Parathyroid adenoma (tissue), 2 donors: ENCODE measurements around the gene PMPCB.
A peak's percentile ranks its signal among the peaks of the same experiment; 100 is the strongest.
"Not testable (repeated sequence)": the region's sequence is repeated elsewhere in the genome, so short reads cannot be mapped to it uniquely, and the experiment has no call there.

Experiments
- H2AFZ ChIP-seq: fragments of 300-600 bp; sonication (generic); one replicate; pipeline ENCODE4 v1.7.0; 2017; ENCODE audit warnings: antibody characterized with exemption, mild to moderate bottlenecking
- H3K27ac ChIP-seq: fragments of 300-600 bp; sonication (generic); one replicate; pipeline ENCODE4 v1.7.0; 2017
- H3K27me3 ChIP-seq: fragments of 300-600 bp; sonication (generic); one replicate; pipeline ENCODE4 v1.7.0; 2017; ENCODE audit warnings: low read length; ENCODE audit not compliant: control insufficient read depth, insufficient read depth
- H3K36me3 ChIP-seq: fragments of 300-600 bp; sonication (generic); one replicate; pipeline ENCODE4 v1.7.0; 2017; ENCODE audit warnings: low read length; ENCODE audit not compliant: control insufficient read depth, insufficient read depth
- H3K4me1 ChIP-seq: fragments of 300-600 bp; sonication (generic); one replicate; pipeline ENCODE4 v1.7.0; 2017; ENCODE audit warnings: control low read depth
- H3K4me2 ChIP-seq: fragments of 300-600 bp; sonication (generic); one replicate; pipeline ENCODE4 v1.7.0; 2017; ENCODE audit warnings: low read length
- H3K4me3 ChIP-seq: fragments of 300-600 bp; sonication (generic); one replicate; pipeline ENCODE4 v1.7.0; 2017; ENCODE audit warnings: low read depth, low read length
- H3K79me2 ChIP-seq: fragments of 300-600 bp; sonication (generic); one replicate; pipeline ENCODE4 v1.7.0; 2017; ENCODE audit warnings: control low read depth
- H3K9ac ChIP-seq: fragments of 300-600 bp; sonication (generic); one replicate; pipeline ENCODE4 v1.7.0; 2017; ENCODE audit warnings: mild to moderate bottlenecking
- H3K9me3 ChIP-seq: fragments of 300-600 bp; sonication (generic); one replicate; pipeline ENCODE4 v1.7.0; 2017; ENCODE audit warnings: low read length; ENCODE audit not compliant: control insufficient read depth
- CTCF ChIP-seq: fragments of 300-600 bp; sonication (generic); IDR thresholded peaks from one replicate; pipeline ENCODE4 v1.7.0; 2017; ENCODE audit warnings: antibody characterized with exemption, mild to moderate bottlenecking
- donor health status: primary hyperparathyroidism.

Gene PMPCB

GRCh38 chr7:103280803-103281155 lies 16.5 kb upstream of the PMPCB start:
- Histone ChIP-seq H3K4me3 (peak overlapping the region; percentile 68), H3K27ac (peak overlapping the region; percentile 93), H3K9ac (peak overlapping the region; percentile 69), H3K4me2 (peak overlapping the region; percentile 93), H2AFZ (peak overlapping the region; percentile 99)
- H3K4me1 ChIP-seq, H3K36me3 ChIP-seq, H3K79me2 ChIP-seq, H3K27me3 ChIP-seq, H3K9me3 ChIP-seq: not testable (repeated sequence)

- not testable (repeated sequence) for H3K4me3 ChIP-seq, H3K9ac ChIP-seq, H3K27me3 ChIP-seq, H3K79me2 ChIP-seq, H3K27ac ChIP-seq, H3K4me1 ChIP-seq, H3K9me3 ChIP-seq, H3K36me3 ChIP-seq, H3K4me2 ChIP-seq, H2AFZ ChIP-seq
Observed at GRCh38 chr7:103282802-103283427, 14.3 kb upstream of the PMPCB start.

- Histone ChIP-seq H3K36me3 (no peaks in the 10 kb centered on the region), H3K4me3 (no peak overlapping the region), H3K4me1 (peaks cover 4% of the 10 kb centered on the region), H2AFZ (no peak overlapping the region), H3K27me3 (no peaks in the 10 kb centered on the region), H3K27ac (no peak overlapping the region), H3K79me2 (no peaks in the 10 kb centered on the region), H3K9ac (no peak overlapping the region), H3K9me3 (no peaks in the 10 kb centered on the region), H3K4me2 (no peak overlapping the region)
- no peak for TF ChIP-seq CTCF
Observed at GRCh38 chr7:103292122-103292521, 5.1 kb upstream of the PMPCB start.

GRCh38 chr7:103293526-103293925 lies 3.7 kb upstream of the PMPCB start:
- no peak overlapping the region for H2AFZ ChIP-seq
- H3K27ac ChIP-seq, result no peak overlapping the region
- peaks cover 9% of the 10 kb centered on the region for H3K4me1 ChIP-seq
- no peaks in the 10 kb centered on the region for H3K9me3 ChIP-seq
- peaks cover 9% of the 10 kb centered on the region for H3K79me2 ChIP-seq
- H3K4me3 ChIP-seq, result no peak overlapping the region
- H3K4me2 ChIP-seq, result no peak overlapping the region
- no peaks in the 10 kb centered on the region for H3K27me3 ChIP-seq
- no peak overlapping the region for H3K9ac ChIP-seq
- no peak for TF ChIP-seq CTCF
- no peaks in the 10 kb centered on the region for H3K36me3 ChIP-seq

GRCh38 chr7:103297837-103298179 lies 573 bp downstream of the PMPCB start:
- H3K79me2 ChIP-seq, result peaks cover 23% of the 10 kb centered on the region
- H2AFZ ChIP-seq, result peak overlapping the region; percentile 98
- H3K9me3 ChIP-seq, result no peaks in the 10 kb centered on the region
- peaks cover 12% of the 10 kb centered on the region for H3K4me1 ChIP-seq
- no peak for TF ChIP-seq CTCF
- H3K4me2 ChIP-seq, result peak overlapping the region; percentile 94
- H3K36me3 ChIP-seq, result no peaks in the 10 kb centered on the region
- H3K9ac ChIP-seq, result peak overlapping the region; percentile 57
- peak overlapping the region; percentile 98 for H3K4me3 ChIP-seq
- no peaks in the 10 kb centered on the region for H3K27me3 ChIP-seq
- peak overlapping the region; percentile 85 for H3K27ac ChIP-seq

- Histone ChIP-seq H3K9ac (no peak overlapping the region), H3K9me3 (no peaks in the 10 kb centered on the region), H3K4me3 (no peak overlapping the region), H3K4me2 (no peak overlapping the region), H3K79me2 (peaks cover 26% of the 10 kb centered on the region), H3K27ac (no peak overlapping the region), H3K36me3 (no peaks in the 10 kb centered on the region), H3K4me1 (peaks cover 12% of the 10 kb centered on the region), H3K27me3 (no peaks in the 10 kb centered on the region), H2AFZ (no peak overlapping the region)
- TF ChIP-seq CTCF, result no peak
Observed at GRCh38 chr7:103299660-103300059, 2.4 kb downstream of the PMPCB start.
